GM19238 (cell line): ENCODE measurements around the gene WDR7.
A peak's percentile ranks its signal among the peaks of the same experiment; 100 is the strongest.

Experiments used
- DNase-seq: peaks from one replicate; pipeline ENCODE4 v3.0.0; 2011; ENCODE audit warnings: low spot score; ENCODE audit not compliant: insufficient read length

Gene WDR7

GRCh38 chr18:57075716-57076400, 424.7 kb downstream of the WDR7 start:
- no peak for DNase-seq

DNA sequence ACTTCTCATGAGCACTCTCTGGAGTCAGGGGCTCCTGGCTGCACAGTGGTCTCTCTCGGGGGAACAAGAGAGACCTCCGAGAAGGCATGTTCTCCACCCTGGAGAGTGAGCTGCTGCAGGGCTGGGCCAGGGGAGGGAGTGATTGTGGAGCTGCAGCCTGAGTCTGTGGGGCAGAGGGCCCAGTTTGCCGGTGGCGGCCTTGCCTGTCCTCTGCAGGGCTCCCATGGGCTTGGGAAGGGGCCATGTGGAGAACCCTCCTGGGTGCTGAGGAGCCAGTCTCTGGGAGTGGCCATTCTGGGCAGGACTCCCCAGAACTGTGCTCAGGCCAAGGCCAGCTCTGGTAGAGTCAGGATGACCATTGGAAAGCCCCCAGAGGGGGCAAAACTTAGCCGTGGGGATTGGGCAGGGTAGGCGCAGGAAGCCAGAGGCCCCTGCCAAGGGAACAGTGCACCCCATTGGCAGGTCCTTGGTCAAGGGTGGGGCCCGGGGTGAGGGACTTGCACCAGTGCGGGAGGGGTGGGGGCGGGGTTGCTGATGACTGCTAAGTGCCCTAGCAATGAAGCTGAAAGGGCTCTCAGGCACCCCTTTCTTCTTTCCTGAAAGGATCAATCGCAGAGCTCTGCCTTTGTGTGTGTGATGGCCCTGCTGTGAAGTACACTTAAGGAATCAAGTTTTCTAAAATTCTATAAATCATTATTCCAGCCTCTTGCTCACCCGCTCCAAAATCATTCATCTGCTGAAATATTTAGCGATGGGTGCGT, 426.0 kb downstream of the WDR7 start:
- no peak for DNase-seq

DNA sequence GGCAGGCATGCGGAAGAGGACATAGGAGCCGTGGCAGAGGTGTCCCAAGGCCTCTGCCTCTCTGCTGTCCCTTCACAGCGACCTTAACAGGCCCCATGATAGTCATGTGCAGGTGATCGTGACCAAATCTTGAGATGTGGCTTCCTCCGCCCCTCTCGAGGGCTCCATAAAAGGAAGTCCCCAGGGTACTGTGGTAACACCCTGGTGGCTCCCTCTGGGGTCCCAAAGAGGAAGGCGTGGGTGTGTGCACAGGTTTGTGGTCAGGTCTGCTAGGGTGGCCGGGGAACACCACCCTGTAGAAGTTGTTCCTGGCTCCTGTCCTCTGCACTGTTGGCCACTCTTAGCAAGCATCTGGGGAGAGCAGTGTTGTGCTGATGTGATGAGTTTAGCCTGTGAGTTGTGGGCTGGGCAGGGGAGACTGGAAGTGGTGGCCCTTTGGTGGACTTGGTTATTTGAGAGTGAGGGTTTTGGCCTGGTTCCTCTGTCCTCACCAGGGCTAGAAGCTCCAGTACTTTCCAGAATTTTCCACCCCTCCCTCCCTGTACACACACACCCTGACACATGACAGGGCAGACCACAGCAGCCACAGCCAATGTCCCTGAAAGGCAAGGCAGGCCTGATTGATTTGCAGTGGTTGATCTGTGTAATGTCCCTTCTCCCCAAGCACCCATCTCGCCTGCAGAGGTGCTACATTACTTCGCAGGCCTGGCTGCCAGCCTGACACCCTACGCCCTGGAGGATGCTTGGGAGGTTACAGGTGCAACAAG, 426.8 kb downstream of the WDR7 start:
- peak; percentile 53 for DNase-seq

DNA sequence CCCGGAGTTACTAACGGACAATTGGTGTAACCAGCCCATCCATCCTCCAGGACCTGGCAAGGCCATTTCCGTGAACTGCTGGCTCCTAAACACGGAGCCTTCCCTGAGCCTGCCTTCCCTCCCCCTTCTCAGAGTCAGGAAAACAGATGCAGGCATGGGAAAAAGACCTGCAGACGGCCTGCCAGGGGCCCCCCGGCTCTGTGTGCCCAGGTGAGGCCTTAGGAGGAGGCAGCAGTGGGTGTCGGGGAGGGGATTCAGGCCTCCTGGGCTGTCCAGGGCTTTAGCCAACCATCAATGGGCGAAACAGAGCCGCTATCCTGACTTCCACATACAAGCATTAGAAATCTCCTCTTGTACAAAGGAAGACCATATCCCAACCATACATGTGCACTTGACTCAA, 427.5 kb downstream of the WDR7 start:
- DNase-seq = no peak

DNA sequence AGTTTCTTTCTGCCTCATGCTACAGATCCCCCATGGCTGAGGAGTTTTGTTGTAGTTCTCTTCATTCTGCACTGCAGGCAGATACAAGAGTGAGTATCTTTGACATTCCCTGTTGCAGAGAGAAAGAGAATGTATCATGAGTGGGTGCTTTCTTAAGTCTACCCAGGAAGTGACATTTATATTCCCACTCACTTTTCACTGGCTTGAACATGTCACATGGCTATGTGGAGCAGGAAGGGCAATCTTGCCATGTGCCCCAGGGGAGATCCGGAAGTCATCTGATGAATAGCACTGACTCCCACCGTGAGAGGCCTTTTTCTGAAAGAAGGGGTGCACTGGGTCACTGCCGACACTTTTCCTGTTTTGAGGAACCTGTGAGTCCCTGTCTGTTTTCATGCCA, 429.3 kb downstream of the WDR7 start:
- DNase-seq = no peak

DNA sequence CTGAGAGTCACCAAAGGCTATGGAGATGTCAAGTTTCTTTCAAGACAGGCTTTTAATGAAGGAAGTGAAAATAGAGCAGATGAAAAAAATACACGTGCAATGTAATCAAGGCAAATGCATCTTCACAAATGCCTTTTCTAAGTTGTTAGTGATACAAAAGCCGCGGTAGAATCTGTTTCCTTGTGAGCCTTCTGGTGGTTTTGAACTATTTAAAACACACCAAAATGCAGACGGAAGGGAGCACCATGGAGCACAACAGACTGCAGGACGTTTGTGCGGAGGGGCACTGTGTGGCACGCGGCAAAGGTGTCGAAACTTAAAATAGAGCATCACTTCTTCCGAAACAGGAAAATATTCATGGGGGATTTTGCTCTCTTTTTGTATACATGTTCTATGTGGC, 430.7 kb downstream of the WDR7 start:
- DNase-seq = no peak

GRCh38 chr18:57083485-57083884, 432.3 kb downstream of the WDR7 start:
- DNase-seq = no peak

DNA sequence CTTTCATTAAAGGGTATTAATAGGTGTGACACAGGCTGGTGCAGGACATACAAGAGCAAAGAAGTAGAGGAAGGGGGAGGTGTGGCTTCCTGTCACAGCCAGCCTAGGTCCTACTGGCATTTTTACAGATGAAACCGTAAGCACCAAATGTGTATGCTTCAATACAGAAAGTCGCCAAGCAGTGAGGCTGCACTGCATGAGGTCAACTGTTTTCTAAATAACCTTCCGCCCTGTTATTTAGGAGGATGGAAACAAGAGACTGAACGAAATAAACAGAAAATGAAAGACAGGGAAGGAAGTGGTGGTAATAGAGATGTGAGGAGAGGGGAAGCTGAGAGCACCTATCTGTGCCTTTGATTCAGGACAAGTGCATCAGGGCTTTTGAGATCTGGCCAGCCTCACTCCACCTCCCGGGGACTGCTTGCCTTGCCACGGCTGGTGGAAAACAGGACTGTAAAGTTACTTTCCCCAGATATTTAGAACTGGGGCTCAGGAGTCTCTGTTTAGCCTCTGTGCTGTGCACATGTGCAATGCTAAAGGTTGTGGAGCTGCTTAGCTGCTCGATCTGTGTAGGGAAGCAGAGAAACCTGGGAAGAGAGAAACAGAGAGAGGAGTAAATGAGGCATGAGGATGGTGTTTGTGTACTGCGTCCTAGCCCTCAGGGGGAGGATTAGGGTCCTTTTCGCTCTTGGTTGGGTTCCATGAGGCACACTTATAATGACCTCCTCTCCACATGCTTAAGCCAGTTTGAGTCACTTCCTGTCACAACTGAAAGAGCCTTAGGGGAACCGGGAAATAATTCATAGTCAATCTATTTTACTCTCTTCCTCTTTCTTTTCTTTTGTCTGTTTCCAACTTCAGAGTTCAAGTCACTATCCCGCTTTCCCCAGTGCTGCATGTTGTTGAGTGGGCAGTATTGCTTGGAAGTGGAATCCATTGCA, 433.4 kb downstream of the WDR7 start:
- DNase-seq = peak; percentile 37

- no peak for DNase-seq
Measured at GRCh38 chr18:57085371-57085770, 434.2 kb downstream of the WDR7 start.

- DNase-seq = no peak
Measured at GRCh38 chr18:57086163-57086562, 435.0 kb downstream of the WDR7 start.
